Fibroblast of the aortic adventitia (primary cell): Measurements from ENCODE around the gene PUSL1. TPM values are rescaled to one million over a fixed set of nuclear protein-coding genes. Genes with fewer than 3 reads are reported as not detected.

Source experiments
- DNase-seq: peaks from one replicate; pipeline ENCODE4 v3.0.0-alpha.2; 2010; ENCODE audit warnings: low read depth
- H3K4me3 ChIP-seq: 2 replicates; pipeline ENCODE4 v1.5.1; 2011; ENCODE audit warnings: low read depth, mild to moderate bottlenecking, control low read depth, low read length, moderate library complexity
- CTCF ChIP-seq: IDR thresholded peaks from 2 replicates; pipeline ENCODE4 v1.5.1; 2011; ENCODE audit warnings: mild to moderate bottlenecking, low read length, control low read depth, inconsistent platforms; ENCODE audit not compliant: insufficient read depth
- total RNA-seq: library from RNA; depleted of rRNA; stranded (reverse); fragments of >200 nt; gene quantifications from 2 replicates; pipeline ENCODE4 v1.2.3, GENCODE V29; 2012; ENCODE audit warnings: low replicate concordance

Gene PUSL1
- total RNA-seq, result 21.3 and 25.9 TPM in 2 replicates

- peak; percentile 96 for DNase-seq
- H3K4me3 ChIP-seq, result peak within 1 kb of the TSS; percentile 76
- no peak for TF ChIP-seq CTCF
Observed at GRCh38 chr1:1307923-1308755, at the start of gene PUSL1, which contains the start of gene ACAP3. Gene PUSL1 (plus strand): TSS chr1:1308597. CDS start chr1:1308644, 47 bp downstream. Gene ACAP3 (minus strand): TSS chr1:1307930. CDS start chr1:1307815, 115 bp downstream.

GRCh38 chr1:1259119-1259488 is 49.3 kb upstream of the PUSL1 start:
- DNase-seq, result no peak
- no peak for TF ChIP-seq CTCF
- no peak overlapping the region for H3K4me3 ChIP-seq

- TF ChIP-seq CTCF, result no peak
- H3K4me3 ChIP-seq, result no peak overlapping the region
- no peak for DNase-seq
Observed at GRCh38 chr1:1259540-1259939, 48.9 kb upstream of the PUSL1 start.

GRCh38 chr1:1259951-1260600 is 48.3 kb upstream of the PUSL1 start:
- no peak for TF ChIP-seq CTCF
- H3K4me3 ChIP-seq, result no peak overlapping the region
- DNase-seq, result no peak

GRCh38 chr1:1260843-1261560 is 47.4 kb upstream of the PUSL1 start:
- no peak overlapping the region for H3K4me3 ChIP-seq
- TF ChIP-seq CTCF, result no peak
- no peak for DNase-seq

GRCh38 chr1:1262071-1262470 is 46.3 kb upstream of the PUSL1 start:
- H3K4me3 ChIP-seq, result no peak overlapping the region
- no peak for TF ChIP-seq CTCF
- no peak for DNase-seq
